AG04449 (cell line): ENCODE results near the gene HBB.

Source experiments
- CTCF ChIA-PET: fragments of 350-600 bp; formaldehyde crosslinking; extraction: SDS; loops from one replicate; lab custom pipeline; 2021; ENCODE audit warnings: antibody characterized with exemption; lab: Yijun Ruan, JAX
- POLR2A ChIA-PET: fragments of 400-600, 350-600 bp; formaldehyde crosslinking; extraction: SDS; loops from one replicate; lab custom pipeline; 2020; ENCODE audit warnings: antibody characterized with exemption, inconsistent platforms; lab: Yijun Ruan, JAX
- DNase-seq: peaks from one replicate; pipeline ENCODE4 v3.0.0-alpha.2; 2010; ENCODE audit warnings: low read depth, low spot score
- H3K4me3 ChIP-seq: 2 replicates; pipeline ENCODE4 v1.5.1; 2011; ENCODE audit warnings: low read depth, mild to moderate bottlenecking, control low read depth, low read length
- CTCF ChIP-seq: IDR thresholded peaks from one replicate; pipeline ENCODE4 v1.5.1; 2011; ENCODE audit warnings: mild to moderate bottlenecking, moderate library complexity, low read length, control low read depth, inconsistent platforms; ENCODE audit not compliant: insufficient read depth; ENCODE audit errors: missing control alignments

Gene HBB

GRCh38 chr11:5246772-5247471 is 20.1 kb upstream of the HBB start:
- TF ChIP-seq CTCF: no peak
- DNase-seq: no peak
- H3K4me3 ChIP-seq: no peak overlapping the region
- ChIA-PET POLR2A (no interaction called here), CTCF (no interaction called here)

GRCh38 chr11:5245155-5245554 is 18.3 kb upstream of the HBB start:
- POLR2A ChIA-PET: no interaction called here
- CTCF ChIA-PET: no interaction called here
- no peak for DNase-seq
- no peak overlapping the region for H3K4me3 ChIP-seq
- TF ChIP-seq CTCF: no peak

- POLR2A ChIA-PET: no interaction called here
- no peak overlapping the region for H3K4me3 ChIP-seq
- TF ChIP-seq CTCF: no peak
- CTCF ChIA-PET: no interaction called here
- DNase-seq: no peak
Observed at GRCh38 chr11:5243816-5244180, 16.9 kb upstream of the HBB start.

- no peak for DNase-seq
- no peak overlapping the region for H3K4me3 ChIP-seq
- CTCF ChIA-PET: no interaction called here
- no peak for TF ChIP-seq CTCF
- POLR2A ChIA-PET: no interaction called here
Observed at GRCh38 chr11:5242933-5243815, 16.3 kb upstream of the HBB start.

GRCh38 chr11:5242208-5242607 is 15.3 kb upstream of the HBB start:
- CTCF ChIA-PET: no interaction called here
- POLR2A ChIA-PET: no interaction called here

More at GRCh38 chr11:5242208-5242607, 15.3 kb upstream of the HBB start:
- DNase-seq: no peak
- no peak overlapping the region for H3K4me3 ChIP-seq
- TF ChIP-seq CTCF: no peak
